Measurements from ENCODE around the gene MRTFB.

The MRTFB gene

DNA sequence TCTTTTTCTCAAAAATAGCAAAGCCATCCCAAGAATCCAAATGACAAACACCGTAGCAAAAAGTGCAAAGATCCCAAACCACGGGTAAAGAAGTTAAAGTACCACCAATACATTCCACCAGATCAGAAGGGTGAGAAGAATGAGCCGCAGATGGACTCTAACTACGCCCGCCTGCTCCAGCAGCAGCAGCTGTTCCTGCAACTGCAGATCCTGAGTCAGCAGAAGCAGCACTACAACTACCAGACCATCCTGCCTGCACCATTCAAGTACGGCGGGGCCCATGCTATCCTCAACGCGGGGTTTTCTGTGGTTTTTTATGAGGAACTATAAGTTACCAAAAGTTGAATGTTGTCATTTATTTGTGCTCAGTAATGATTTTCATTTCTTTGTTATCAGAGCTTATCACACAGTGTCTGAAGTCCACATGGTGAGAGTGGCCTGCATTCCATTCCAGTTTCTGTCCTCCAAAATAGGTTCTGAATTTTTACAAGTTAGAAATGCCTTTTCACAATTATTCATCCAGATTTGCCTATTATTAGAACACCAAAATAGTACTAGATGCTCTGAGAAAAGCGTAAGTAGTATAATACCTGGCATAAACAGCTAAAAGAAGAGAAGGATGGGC is 169.2 kb downstream of the MRTFB start:
- DNase-seq, result no peak
- ATAC-seq, result no peak
- no peaks in the 10 kb centered on the region for H3K9me3 Mint-ChIP-seq
- H3K27me3 Mint-ChIP-seq, result no peaks in the 10 kb centered on the region
- H3K27ac Mint-ChIP-seq, result peak overlapping the region in 1 of 2 donors; percentile 62
- H3K4me1 Mint-ChIP-seq, result peaks cover 12% of the 10 kb centered on the region
- H3K4me3 Mint-ChIP-seq, result no peak overlapping the region

DNA sequence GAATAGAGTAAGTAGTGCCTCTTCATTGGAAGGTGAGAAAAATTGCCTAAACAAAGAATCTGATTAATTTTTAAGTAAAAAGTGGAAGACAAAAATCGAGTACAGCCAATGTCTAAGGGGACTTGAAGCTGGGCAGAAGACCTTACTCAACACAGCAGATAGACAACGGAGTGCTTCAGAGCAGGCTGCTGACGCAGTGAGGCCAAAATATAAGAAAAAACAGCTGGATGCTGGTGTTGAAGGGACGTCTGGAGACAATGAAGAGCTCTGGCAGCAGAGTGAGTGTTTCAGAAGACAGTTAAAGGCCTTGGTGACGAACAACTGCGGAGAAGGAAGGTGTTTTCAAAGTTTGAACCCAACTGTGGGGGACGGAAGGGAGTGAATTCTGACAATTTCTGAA is 169.8 kb downstream of the MRTFB start:
- Mint-ChIP-seq H3K27me3 (no peaks in the 10 kb centered on the region), H3K9me3 (no peaks in the 10 kb centered on the region), H3K4me3 (no peak overlapping the region), H3K27ac (peak overlapping the region in 1 of 2 donors; percentile 62), H3K4me1 (peaks cover 12% of the 10 kb centered on the region)
- ATAC-seq, result no peak
- no peak for DNase-seq

DNA sequence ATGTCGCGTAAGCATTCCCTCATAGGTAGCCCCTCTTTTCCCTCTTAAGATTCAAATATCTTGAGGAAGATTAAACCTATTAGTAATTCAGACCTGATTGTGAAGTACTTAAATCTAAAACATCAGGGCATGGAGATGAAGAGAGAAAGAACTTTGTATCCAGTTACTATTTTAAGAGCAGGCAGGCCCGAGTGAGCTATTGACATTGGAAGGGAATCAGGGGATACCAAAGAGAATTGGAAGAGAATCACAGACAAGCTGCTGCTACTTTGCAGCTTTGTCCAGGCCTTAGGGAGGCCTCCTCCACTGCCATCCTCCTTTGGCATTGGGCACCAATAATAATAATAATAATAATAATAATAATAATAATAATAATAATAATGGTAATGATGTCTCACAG is 170.5 kb downstream of the MRTFB start:
- Mint-ChIP-seq H3K4me3 (no peak overlapping the region), H3K27me3 (no peaks in the 10 kb centered on the region), H3K27ac (peak overlapping the region in 1 of 2 donors; percentile 66), H3K9me3 (no peaks in the 10 kb centered on the region), H3K4me1 (peaks cover 12% of the 10 kb centered on the region)
- ATAC-seq (no peak), DNase-seq (no peak)

DNA sequence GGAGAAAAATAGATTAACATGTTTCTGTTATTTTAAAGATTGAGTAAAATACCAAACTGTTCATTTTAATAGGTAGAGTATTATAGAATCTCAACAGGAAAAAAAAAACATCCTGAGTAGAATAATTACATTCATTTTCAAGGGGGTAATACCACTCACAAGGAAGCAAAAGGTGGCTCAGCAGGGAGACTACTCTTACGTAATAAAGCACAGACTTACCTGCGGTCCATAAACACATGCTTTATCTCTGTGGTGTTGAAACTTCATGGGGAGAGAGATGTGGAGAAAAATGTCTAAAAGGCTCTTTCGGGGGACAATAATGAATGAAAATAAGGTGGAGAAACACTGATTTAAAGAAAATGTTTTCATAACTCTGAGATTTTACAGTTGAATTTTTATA is 171.7 kb downstream of the MRTFB start:
- no peak overlapping the region for H3K4me3 Mint-ChIP-seq
- no peaks in the 10 kb centered on the region for H3K27me3 Mint-ChIP-seq
- peaks cover 12% of the 10 kb centered on the region for H3K4me1 Mint-ChIP-seq
- H3K9me3 Mint-ChIP-seq, result no peaks in the 10 kb centered on the region
- DNase-seq (no peak), ATAC-seq (no peak)
- H3K27ac Mint-ChIP-seq, result peak overlapping the region; percentile 75 to 98

DNA sequence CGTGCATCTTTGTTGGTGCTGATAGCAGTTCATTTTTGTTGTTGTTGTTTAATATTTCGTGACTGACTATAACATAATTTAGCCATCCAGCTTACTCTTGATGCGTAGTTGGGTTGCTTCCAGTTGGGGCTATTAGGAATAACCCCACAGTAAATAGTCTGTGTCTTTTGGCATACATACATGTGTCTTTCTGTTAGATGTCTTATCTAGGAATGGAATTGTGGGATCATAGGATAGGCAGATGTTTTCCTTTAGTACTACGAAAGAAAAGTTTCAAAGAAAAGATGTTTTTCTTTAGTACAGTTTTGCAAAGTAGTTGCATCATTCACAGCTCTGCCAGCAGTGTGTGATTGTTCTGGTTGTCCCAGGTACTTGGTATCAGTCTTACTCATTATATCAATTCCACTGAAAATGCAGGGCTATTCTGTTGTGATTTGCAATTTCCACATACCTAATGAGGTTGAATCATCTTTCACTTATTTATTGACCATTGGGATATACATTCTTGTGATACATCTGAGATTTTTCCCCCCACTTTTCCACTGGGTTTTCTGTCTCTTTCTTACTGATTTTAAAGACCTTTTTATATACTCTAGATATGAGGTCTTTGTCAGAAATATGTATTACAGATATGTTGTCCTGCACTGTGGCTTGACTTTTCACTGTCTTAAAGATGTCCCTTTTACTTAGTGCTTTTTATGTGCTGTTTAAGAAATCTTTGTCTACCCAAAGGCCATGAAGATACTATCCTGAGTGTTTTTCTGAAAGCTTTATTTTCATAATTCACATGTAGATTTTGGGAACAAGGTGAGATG is 173.3 kb downstream of the MRTFB start:
- H3K9me3 Mint-ChIP-seq, result no peaks in the 10 kb centered on the region
- H3K27ac Mint-ChIP-seq, result peak overlapping the region; percentile 98
- H3K27me3 Mint-ChIP-seq, result no peaks in the 10 kb centered on the region
- H3K4me1 Mint-ChIP-seq, result peaks cover 12% of the 10 kb centered on the region
- peak in 1 of 2 donors; percentile 21 for DNase-seq
- peak; percentile 94 for ATAC-seq
- peak overlapping the region in 1 of 2 donors; percentile 25 for H3K4me3 Mint-ChIP-seq

DNA sequence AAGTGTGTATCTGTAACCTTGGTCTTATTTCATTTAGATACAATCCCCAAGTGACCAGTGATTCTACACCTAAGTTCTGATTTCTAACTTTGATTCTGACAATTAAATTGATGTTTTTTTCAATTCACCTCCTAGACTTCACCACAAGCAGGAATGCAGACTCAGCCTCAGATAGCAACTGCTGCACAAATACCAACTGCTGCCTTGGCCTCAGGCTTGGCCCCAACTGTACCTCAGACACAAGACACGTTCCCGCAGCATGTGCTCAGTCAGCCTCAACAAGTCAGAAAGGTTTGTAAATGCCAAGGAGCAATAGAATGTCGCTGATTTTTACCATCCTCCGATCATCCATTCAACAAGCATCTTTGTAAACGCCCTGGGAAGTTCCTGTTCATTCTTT is 177.7 kb downstream of the MRTFB start:
- H3K9me3 Mint-ChIP-seq, result no peaks in the 10 kb centered on the region
- DNase-seq, result no peak
- H3K4me1 Mint-ChIP-seq, result peaks cover 8% of the 10 kb centered on the region
- no peak for ATAC-seq
- no peak overlapping the region for H3K4me3 Mint-ChIP-seq
- H3K27me3 Mint-ChIP-seq, result no peaks in the 10 kb centered on the region
- H3K27ac Mint-ChIP-seq, result peak overlapping the region; percentile 27 to 63

DNA sequence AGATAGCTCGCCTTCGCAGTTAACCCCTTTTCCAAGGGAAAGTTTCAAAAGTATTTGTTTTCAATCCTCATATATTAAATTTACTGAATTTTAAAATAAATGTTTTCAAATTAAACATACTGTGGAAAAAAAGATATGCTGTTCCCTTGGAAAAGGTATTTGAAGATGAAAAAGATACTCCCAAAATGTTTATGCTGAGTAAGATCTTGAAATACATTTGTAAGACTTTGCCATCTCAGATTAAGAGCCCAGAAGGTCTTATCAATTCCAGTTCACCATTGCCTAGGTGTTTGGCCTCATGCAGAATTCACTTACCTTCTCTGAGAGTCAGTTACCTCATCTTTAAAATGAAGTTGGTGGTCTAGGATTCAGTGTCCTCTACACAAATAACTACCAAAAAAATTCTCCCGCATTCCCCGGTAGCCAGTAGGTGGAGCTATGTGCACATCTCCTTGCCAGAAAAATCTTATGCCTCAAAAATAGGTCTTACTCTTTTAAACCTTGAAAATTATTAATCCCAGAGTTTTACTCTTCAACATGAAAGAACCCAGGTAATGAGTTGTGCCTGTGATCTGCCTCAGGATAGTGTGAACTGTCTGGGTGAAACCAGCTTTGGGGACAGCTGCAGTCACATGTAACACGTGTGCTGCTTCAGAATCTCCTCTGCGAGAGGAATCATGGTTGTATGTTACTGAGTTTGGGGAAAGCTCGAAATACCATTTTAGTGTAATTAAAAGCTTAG is 178.3 kb downstream of the MRTFB start:
- no peak for ATAC-seq
- Mint-ChIP-seq H3K4me1 (peaks cover 1% of the 10 kb centered on the region), H3K4me3 (no peak overlapping the region), H3K27ac (peak overlapping the region in 1 of 2 donors; percentile 40), H3K27me3 (no peaks in the 10 kb centered on the region), H3K9me3 (no peaks in the 10 kb centered on the region)
- DNase-seq, result peak; percentile 36 to 41

DNA sequence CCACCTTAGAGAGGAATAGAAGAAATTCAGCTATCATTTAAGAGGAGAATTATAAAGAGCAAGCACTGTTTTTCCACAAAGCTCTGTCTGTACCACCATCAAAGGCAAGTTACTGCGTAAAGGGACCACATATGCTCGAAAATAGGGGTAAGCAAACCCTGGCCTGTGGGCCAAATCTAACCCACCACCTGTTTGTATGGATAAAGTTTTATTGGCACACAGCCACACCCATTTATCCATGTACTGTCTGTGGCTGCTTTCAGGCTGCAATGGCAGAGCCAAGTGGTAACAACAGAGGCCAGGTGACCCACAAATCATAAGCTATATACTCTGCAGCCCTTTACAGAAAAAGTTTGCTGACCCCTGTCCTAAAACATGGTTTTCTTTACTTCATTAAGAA is 180.3 kb downstream of the MRTFB start:
- no peak overlapping the region for H3K27ac Mint-ChIP-seq
- DNase-seq (no peak), ATAC-seq (no peak)
- H3K9me3 Mint-ChIP-seq, result no peaks in the 10 kb centered on the region
- no peaks in the 10 kb centered on the region for H3K27me3 Mint-ChIP-seq
- H3K4me3 Mint-ChIP-seq, result no peak overlapping the region
- no peaks in the 10 kb centered on the region for H3K4me1 Mint-ChIP-seq

DNA sequence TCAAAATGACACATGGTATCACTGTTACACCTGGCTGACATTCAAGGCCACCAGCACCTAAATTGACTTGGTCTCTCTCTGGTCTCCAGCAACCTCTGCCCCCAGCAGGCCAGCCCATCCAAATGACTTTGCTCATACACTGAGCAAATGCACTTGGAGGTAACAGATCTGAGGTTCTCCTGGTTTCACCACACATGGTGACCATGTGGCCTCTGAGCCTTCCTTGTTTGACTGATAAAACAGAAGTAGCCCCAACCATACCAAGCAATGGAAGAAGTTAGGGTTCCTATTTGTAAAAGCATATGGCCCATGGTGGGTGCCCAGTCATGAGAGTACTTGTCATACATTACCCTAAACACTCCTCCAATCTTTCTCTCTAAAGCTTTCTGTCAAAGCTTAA is 181.7 kb downstream of the MRTFB start:
- no peaks in the 10 kb centered on the region for H3K9me3 Mint-ChIP-seq
- ATAC-seq (no peak), DNase-seq (no peak)
- H3K27ac Mint-ChIP-seq, result no peak overlapping the region
- H3K4me3 Mint-ChIP-seq, result no peak overlapping the region
- no peaks in the 10 kb centered on the region for H3K4me1 Mint-ChIP-seq
- no peaks in the 10 kb centered on the region for H3K27me3 Mint-ChIP-seq

DNA sequence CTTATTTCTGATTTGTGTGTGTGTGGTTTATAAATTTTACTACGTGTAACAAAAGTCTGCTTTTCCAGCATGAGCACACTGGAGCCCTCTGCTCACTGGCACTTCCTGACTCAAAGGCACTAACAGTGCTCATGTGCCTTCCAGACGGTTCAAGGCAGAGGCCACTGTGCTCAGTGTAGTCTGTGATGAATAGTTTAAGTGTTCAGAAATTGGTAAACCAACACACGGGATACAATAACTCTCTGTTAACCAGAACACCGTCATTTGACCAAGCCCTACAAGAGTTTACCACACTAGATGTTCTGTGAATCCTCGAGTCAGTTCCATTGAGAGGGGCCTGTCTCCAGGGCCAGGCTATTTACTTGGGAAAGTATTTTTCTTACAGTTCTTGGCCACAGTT is 191.9 kb downstream of the MRTFB start:
- DNase-seq, result no peak
- no peak for ATAC-seq
- H3K4me1 Mint-ChIP-seq, result no peaks in the 10 kb centered on the region

DNA sequence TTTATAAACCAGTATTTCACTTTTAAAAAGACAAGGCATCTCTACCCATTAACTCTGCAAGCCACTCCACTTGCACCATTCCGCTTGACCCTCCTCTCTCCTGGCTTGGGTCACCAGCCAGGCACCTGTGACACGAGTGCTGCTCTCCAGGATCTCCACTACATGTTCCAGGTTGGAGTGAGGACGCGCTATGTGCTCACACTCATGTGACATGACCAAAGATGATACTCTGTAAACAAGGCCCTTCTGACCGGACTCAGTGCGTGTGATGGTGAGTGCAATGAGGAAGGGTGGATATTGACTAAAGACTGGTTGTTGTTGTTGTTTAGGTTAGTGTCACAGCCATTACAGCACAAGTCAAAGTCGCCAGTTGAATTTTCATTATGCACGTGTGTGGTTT is 192.7 kb downstream of the MRTFB start:
- no peak for ATAC-seq

More for the DNA sequence above, 191.9 kb downstream of the MRTFB start:
- no peak overlapping the region for H3K27ac Mint-ChIP-seq
- H3K27me3 Mint-ChIP-seq, result no peaks in the 10 kb centered on the region
- no peaks in the 10 kb centered on the region for H3K9me3 Mint-ChIP-seq
- H3K4me3 Mint-ChIP-seq, result no peak overlapping the region

DNA sequence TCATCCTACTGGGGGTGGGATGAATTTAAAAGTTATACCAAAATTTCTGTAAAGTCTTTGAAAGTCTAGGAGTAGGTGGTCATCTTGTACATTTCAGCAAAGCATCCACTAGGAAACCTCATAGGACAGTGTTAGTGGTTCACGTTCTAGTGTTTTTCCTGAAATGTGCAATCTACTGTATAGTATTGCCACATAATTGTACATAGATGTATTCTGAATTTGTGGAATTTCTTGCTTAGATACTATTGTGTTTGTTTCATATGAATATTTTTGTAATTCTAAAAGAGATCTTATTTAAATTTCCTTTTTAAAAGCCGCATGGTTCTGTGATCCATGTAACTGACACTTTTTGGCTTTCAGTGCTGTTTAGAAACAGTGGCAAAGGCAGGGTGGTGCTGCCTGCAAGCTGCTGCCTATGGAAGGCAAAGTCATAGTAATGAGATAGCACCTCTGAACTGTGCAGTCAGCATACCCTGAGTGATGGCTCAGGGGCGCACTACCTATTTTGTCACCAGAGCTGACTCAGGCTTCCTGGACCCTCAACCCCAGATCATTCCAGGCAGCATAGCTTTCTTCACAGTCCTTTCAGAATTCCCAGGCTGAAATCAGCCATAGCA is 193.3 kb downstream of the MRTFB start:
- Mint-ChIP-seq H3K4me3 (no peak overlapping the region), H3K27ac (no peak overlapping the region), H3K27me3 (no peaks in the 10 kb centered on the region), H3K9me3 (peaks cover 5% of the 10 kb centered on the region in 2 donors), H3K4me1 (no peaks in the 10 kb centered on the region)
- no peak for ATAC-seq
- no peak for DNase-seq

More for the DNA sequence above, 192.7 kb downstream of the MRTFB start:
- Mint-ChIP-seq H3K27me3 (no peaks in the 10 kb centered on the region), H3K4me3 (no peak overlapping the region), H3K9me3 (no peaks in the 10 kb centered on the region), H3K4me1 (no peaks in the 10 kb centered on the region), H3K27ac (no peak overlapping the region)
- no peak for DNase-seq

DNA sequence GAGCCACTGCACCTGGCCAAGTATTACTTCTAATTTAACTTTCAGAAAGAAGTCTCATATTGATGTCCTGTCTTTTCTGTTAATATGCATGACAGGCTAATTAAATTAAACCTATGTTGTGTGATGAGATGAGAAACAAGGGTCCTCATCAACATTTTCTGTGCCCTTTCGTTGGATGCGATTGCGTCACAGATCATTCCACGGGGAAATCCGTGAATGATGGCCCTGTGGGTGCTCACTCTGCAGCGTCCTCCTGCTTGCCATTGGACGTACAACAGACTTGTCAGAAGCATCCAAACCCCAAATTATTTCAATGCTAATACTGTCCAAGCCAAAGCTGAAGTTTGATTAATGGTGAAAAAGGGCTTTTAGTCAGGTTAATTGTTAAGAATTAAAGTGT is 197.0 kb downstream of the MRTFB start:
- Mint-ChIP-seq H3K27ac (no peak overlapping the region), H3K9me3 (peaks cover 11 to 13% of the 10 kb centered on the region in 2 donors), H3K4me1 (no peaks in the 10 kb centered on the region), H3K27me3 (no peaks in the 10 kb centered on the region), H3K4me3 (no peak overlapping the region)
- DNase-seq (no peak), ATAC-seq (no peak)

DNA sequence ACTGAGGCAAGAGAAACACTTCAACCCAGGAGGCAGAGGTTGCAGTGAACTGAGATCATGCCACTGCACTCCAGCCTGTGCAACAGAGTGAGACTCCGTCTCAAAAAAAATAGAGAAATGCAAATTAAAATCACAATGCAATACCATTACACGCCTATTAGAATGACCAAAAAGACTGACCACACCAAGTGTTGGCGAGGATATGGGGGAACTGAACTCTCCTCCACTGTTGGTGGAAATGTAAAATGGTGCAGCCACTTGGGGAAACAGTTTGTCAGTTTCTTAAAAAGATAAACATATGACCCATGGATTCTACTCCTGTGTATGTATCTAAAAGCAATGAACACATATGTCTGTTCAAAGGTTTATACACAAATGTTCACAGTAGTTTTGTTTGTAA is 204.8 kb downstream of the MRTFB start:
- DNase-seq (no peak), ATAC-seq (no peak)
- Mint-ChIP-seq H3K27ac (no peak overlapping the region), H3K9me3 (no peaks in the 10 kb centered on the region), H3K4me1 (no peaks in the 10 kb centered on the region), H3K4me3 (no peak overlapping the region), H3K27me3 (no peaks in the 10 kb centered on the region)

DNA sequence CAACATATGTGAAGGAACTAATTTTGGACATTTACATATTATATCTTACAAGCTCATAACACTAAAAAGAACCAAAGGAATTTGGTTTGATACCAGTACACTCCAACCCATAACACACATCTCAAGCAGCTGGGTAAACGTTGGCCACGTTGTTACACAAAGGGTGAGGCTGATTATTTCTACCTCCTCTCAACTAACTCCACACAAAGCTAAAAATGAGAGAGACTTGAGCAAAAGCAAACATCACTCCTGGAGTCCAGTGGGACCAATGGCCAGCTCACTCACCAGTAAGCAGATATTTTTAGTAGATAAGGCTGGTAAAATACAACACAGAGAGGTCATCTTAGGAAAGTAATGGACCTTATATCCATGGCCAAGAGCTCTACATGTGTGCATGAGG is 207.6 kb downstream of the MRTFB start:
- Mint-ChIP-seq H3K4me3 (no peak overlapping the region), H3K27me3 (no peaks in the 10 kb centered on the region), H3K27ac (no peak overlapping the region), H3K4me1 (no peaks in the 10 kb centered on the region), H3K9me3 (no peaks in the 10 kb centered on the region)
- no peak for DNase-seq
- ATAC-seq, result no peak

DNA sequence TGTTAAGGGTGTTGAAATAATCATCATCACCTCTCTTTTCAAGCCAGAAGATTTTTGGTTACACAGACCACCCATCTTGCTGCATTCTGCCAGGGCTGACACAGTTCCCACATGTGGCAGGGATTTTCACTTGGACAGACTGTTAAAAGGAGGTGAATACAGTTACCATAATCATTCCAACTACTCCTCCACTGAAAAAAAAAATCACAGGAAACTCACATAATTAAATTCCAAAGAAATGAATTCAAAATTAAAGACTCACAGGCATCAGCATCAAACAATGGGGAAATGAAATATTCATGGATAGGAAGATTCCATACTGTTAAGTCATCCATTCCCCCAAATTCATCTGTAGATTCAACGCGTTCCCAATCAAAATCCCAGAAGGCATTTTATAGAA is 209.4 kb downstream of the MRTFB start:
- ATAC-seq (no peak), DNase-seq (no peak)
- Mint-ChIP-seq H3K9me3 (no peaks in the 10 kb centered on the region), H3K4me1 (peaks cover 2% of the 10 kb centered on the region), H3K4me3 (no peak overlapping the region), H3K27me3 (no peaks in the 10 kb centered on the region), H3K27ac (no peak overlapping the region)

Measured in stimulated activated naive CD8-positive, alpha-beta T cell treated with anti-CD3 and anti-CD28 coated beads, Interleukin-15, amount 100 ng/mL, for 72 hours (primary cell).